Stimulated activated naive B cell treated with anti-CD40 and anti-IgM and Interleukin-4, amounts not matched to agents 10 μg/mL and 1 μg/mL and 100 μg/mL, for 72 hours (primary cell): Measurements from ENCODE around the gene PASK.

Experiments used
- ATAC-seq, 2 donors: fragments of 150-1000 bp; cut with Tn5 transposase; replicated peaks; 2 replicates each; pipeline ENCODE4 v1.10.0; 2021; ENCODE audit warnings: moderate library complexity in 1 of 2
- DNase-seq: peaks from one replicate; pipeline ENCODE4 v3.0.0; 2021
- H3K27ac Mint-ChIP-seq: one replicate; pipeline ENCODE4 v1.8.0; 2022; ENCODE audit warnings: mild to moderate bottlenecking, mixed read lengths
- H3K27me3 Mint-ChIP-seq, 2 donors: one replicate each; pipeline ENCODE4 v1.8.0; 2022; ENCODE audit warnings: mixed read lengths in 2 of 2
- H3K36me3 Mint-ChIP-seq, 2 donors: one replicate each; pipeline ENCODE4 v1.8.0; 2022; ENCODE audit warnings: mixed read lengths in 2 of 2, mild to moderate bottlenecking in 1 of 2
- H3K4me1 Mint-ChIP-seq, 2 donors: one replicate each; pipeline ENCODE4 v1.8.0; 2022; ENCODE audit warnings: mixed read lengths in 2 of 2, mild to moderate bottlenecking in 1 of 2
- H3K4me3 Mint-ChIP-seq, 2 donors: one replicate each; pipeline ENCODE4 v1.8.0; 2022; ENCODE audit warnings: mild to moderate bottlenecking in 2 of 2, mixed read lengths in 2 of 2, moderate library complexity in 1 of 2
- H3K9me3 Mint-ChIP-seq, 2 donors: one replicate each; pipeline ENCODE4 v1.8.0; 2022; ENCODE audit warnings: mixed read lengths in 2 of 2, mild to moderate bottlenecking in 1 of 2

Gene PASK

GRCh38 chr2:241088791-241089732 is 60.2 kb downstream of the PASK start:
- DNase-seq (no peak), ATAC-seq (no peak)
- Mint-ChIP-seq H3K27me3 (no peaks in the 10 kb centered on the region), H3K27ac (peak overlapping the region; percentile 93), H3K4me1 (peaks cover 18 to 24% of the 10 kb centered on the region in 2 donors), H3K9me3 (peaks cover 4% of the 10 kb centered on the region in 2 donors), H3K4me3 (no peak overlapping the region), H3K36me3 (peaks cover 59 to 70% of the 10 kb centered on the region in 2 donors)

GRCh38 chr2:241088376-241088775 is 60.9 kb downstream of the PASK start:
- H3K4me3 Mint-ChIP-seq: peak overlapping the region in 1 of 2 donors; percentile 62
- peak overlapping the region; percentile 93 for H3K27ac Mint-ChIP-seq
- H3K36me3 Mint-ChIP-seq: peaks cover 59 to 70% of the 10 kb centered on the region in 2 donors
- ATAC-seq (peak; percentile 63 to 67), DNase-seq (no peak)
- H3K27me3 Mint-ChIP-seq: no peaks in the 10 kb centered on the region
- H3K4me1 Mint-ChIP-seq: peaks cover 18 to 24% of the 10 kb centered on the region in 2 donors
- H3K9me3 Mint-ChIP-seq: peaks cover 4% of the 10 kb centered on the region in 2 donors

DNA sequence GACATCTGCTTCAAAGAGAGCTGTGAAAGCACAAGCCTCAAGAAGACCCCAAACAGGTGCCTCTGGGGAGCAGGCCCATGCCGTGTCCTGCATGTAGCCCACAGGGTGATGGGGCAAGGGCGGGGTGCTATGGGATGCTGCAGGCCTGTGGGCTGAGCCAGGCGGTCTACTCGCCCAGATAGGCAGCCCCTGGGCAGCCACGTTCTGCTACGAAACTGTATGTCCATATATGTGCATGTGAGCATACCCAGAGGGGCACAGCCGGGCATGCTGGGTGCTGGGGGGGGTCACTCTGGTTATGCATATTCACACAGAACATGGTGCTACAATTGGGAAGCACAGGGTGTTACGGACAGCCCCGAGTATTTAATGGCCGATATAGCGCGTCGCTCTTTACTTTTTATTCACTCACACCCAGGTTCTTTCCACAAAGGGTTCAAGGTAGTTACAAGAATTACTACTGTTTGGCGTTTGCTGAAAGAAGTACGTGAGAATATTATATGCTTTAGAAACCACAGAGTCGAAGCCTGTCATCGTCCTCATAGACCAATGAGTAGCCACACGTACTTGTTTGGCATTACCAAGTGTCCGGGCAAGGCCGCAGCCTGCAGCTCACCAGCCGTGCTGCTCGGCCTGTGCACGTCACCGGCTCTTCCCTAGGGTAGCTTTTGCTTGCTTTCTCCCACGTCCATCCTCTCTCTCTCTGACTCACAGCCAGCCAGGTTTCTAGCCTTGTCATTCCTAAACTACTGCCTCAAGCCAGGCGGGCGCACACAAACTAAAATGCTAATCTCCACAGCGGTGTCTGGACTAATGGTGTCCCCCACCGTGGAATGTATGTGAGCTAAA is 61.6 kb downstream of the PASK start:
- ATAC-seq (peak; percentile 42 to 49), DNase-seq (no peak)
- Mint-ChIP-seq H3K36me3 (peaks cover 61 to 72% of the 10 kb centered on the region in 2 donors), H3K9me3 (peaks cover 4% of the 10 kb centered on the region in 2 donors), H3K4me3 (no peak overlapping the region), H3K4me1 (peaks cover 20 to 24% of the 10 kb centered on the region in 2 donors), H3K27ac (peak overlapping the region; percentile 93), H3K27me3 (no peaks in the 10 kb centered on the region)

DNA sequence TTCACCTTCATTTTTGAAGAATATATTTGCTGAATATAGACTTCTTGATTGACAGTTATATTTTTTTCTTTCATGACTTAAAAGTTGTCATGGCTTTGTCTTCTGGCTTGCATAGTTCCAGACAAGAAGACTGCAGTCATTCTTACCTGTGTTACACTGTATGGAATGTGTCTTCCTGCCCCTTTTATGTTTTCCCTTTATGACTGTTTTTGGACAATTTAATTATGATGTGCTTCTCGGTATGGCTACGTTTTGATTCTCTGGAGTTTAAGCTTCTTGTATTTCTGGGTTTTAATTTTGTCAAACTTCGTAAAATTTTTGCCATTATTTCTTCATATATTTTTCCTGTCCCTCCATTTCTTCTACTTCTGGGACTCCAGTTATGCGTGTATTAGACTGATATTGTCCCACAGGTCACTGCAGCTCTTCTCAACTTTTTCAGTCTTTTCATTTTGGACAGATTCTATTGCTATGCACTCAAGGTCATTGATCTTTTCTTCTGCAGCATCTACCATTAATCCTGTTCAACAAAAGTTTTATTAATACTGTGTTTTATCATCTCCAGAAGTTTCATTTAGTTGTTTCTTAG is 64.3 kb downstream of the PASK start:
- DNase-seq (no peak), ATAC-seq (no peak)
- Mint-ChIP-seq H3K9me3 (peaks cover 4% of the 10 kb centered on the region in 2 donors), H3K27ac (peak overlapping the region; percentile 49), H3K27me3 (no peaks in the 10 kb centered on the region), H3K4me1 (peaks cover 18 to 20% of the 10 kb centered on the region in 2 donors), H3K36me3 (peaks cover 49 to 66% of the 10 kb centered on the region in 2 donors), H3K4me3 (no peak overlapping the region)

GRCh38 chr2:241083091-241083415 is 66.2 kb downstream of the PASK start:
- H3K27me3 Mint-ChIP-seq: no peaks in the 10 kb centered on the region
- H3K9me3 Mint-ChIP-seq: peaks cover 4% of the 10 kb centered on the region in 2 donors
- peaks cover 15 to 17% of the 10 kb centered on the region in 2 donors for H3K4me1 Mint-ChIP-seq
- no peak overlapping the region for H3K27ac Mint-ChIP-seq
- H3K36me3 Mint-ChIP-seq: peaks cover 36 to 54% of the 10 kb centered on the region in 2 donors
- no peak for ATAC-seq
- DNase-seq: no peak
- no peak overlapping the region for H3K4me3 Mint-ChIP-seq

GRCh38 chr2:241082341-241083090 is 66.8 kb downstream of the PASK start:
- H3K9me3 Mint-ChIP-seq: peaks cover 4% of the 10 kb centered on the region in 2 donors
- DNase-seq (no peak), ATAC-seq (no peak)
- peak overlapping the region; percentile 54 for H3K27ac Mint-ChIP-seq
- H3K4me1 Mint-ChIP-seq: peaks cover 13 to 19% of the 10 kb centered on the region in 2 donors
- no peaks in the 10 kb centered on the region for H3K27me3 Mint-ChIP-seq
- peaks cover 32 to 51% of the 10 kb centered on the region in 2 donors for H3K36me3 Mint-ChIP-seq
- H3K4me3 Mint-ChIP-seq: no peak overlapping the region

DNA sequence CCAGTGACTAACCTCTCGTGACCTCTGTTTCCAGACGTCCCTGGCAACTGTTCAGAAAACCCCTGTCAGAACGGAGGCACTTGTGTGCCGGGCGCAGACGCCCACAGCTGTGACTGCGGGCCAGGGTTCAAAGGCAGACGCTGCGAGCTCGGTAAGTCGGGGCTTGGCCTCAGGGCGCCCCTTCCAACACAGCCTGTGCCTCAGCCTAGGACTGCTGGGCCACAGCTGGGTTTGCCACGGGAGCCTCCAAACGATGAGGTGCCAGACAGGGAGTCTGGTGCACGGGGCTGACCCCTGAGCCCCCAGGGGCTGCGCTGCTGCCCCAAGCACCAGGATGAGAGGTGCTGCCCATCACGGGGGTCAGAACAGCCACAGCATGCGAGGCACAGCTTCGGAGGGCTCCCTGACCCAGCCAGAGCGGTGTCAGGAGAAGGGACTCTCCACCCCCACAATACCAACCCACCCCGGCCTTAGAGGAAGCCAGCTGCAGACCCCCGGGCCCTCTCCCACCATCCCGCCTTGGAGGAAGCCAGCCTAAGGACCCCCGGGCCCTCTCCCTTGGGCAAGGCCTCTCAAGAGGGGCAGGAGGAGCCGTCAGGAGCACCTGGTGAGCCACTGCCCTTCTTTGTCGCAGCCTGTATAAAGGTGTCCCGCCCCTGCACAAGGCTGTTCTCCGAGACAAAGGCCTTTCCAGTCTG is 67.5 kb downstream of the PASK start:
- ATAC-seq: no peak
- peaks cover 4% of the 10 kb centered on the region in 2 donors for H3K9me3 Mint-ChIP-seq
- peak overlapping the region; percentile 54 for H3K27ac Mint-ChIP-seq
- no peak overlapping the region for H3K4me3 Mint-ChIP-seq
- no peak for DNase-seq
- no peaks in the 10 kb centered on the region for H3K27me3 Mint-ChIP-seq
- H3K36me3 Mint-ChIP-seq: peaks cover 29 to 50% of the 10 kb centered on the region in 2 donors
- H3K4me1 Mint-ChIP-seq: peaks cover 11 to 23% of the 10 kb centered on the region in 2 donors

DNA sequence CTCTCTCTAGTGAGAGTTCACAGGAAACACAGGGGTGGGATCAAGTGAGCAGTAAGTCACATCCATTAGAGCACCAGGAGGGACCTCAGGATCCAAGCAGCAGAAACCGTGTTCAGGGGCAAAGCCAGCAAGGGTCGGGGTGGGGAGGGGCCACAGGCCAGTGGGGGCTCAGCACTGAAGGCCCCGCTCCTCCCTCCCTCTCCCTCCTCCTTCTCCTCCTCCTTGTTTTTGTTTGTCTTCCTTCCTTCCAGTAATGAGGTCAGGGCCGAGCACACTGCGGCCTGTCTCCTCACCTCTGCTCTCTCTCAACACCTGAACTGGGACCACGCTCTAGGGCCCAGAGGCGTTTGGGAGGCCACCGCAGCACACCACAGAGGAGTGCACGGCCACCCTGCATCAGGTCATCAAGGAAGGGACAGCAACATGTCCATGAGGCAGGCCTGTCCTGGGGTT is 68.1 kb downstream of the PASK start:
- peaks cover 2% of the 10 kb centered on the region in 2 donors for H3K9me3 Mint-ChIP-seq
- no peak overlapping the region for H3K4me3 Mint-ChIP-seq
- DNase-seq: no peak
- H3K27me3 Mint-ChIP-seq: no peaks in the 10 kb centered on the region
- peak overlapping the region; percentile 10 for H3K27ac Mint-ChIP-seq
- peaks cover 10 to 18% of the 10 kb centered on the region in 2 donors for H3K4me1 Mint-ChIP-seq
- ATAC-seq: no peak
- peaks cover 23 to 44% of the 10 kb centered on the region in 2 donors for H3K36me3 Mint-ChIP-seq

GRCh38 chr2:241080405-241081189 is 68.7 kb downstream of the PASK start:
- Mint-ChIP-seq H3K27ac (peak overlapping the region; percentile 83), H3K36me3 (peaks cover 19 to 43% of the 10 kb centered on the region in 2 donors), H3K9me3 (peaks cover 0 to 2% of the 10 kb centered on the region in 2 donors), H3K27me3 (no peaks in the 10 kb centered on the region), H3K4me1 (peaks cover 8 to 14% of the 10 kb centered on the region in 2 donors), H3K4me3 (no peak overlapping the region)
- ATAC-seq: no peak
- DNase-seq: no peak

DNA sequence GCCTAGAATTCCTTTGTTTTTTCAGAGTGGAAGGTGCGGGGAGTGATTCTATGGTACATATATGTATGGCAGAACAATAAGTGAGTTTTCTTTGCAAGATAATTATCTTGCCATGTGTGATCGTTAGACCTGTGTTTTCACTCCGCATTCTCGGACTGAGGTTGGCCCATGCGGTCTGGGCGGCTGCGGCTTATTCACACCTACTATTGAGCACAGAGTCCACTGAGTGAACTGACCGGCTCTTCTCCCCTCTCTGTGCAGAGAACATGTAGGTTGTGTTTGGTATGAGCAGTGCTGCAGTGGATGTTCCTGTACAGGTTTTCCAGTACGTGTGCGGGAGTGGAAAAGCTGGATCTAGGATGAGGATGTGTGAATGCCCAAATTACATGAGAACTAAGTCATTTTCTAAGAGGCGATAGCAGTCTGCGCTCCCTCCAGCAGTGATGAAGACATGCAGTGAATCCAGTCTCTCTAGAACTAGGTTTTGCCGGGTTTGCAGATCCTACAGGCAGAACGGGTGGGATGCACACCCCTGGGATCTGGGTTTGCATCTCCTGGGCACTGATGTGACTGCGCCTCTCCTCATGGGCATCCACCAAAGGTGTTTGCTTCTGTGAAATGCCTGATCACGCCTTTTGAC is 74.3 kb downstream of the PASK start:
- H3K27me3 Mint-ChIP-seq: no peaks in the 10 kb centered on the region
- no peaks in the 10 kb centered on the region for H3K9me3 Mint-ChIP-seq
- DNase-seq (no peak), ATAC-seq (no peak)
- peaks cover 1 to 14% of the 10 kb centered on the region in 2 donors for H3K4me1 Mint-ChIP-seq
- H3K4me3 Mint-ChIP-seq: no peak overlapping the region
- H3K36me3 Mint-ChIP-seq: peaks cover 23 to 30% of the 10 kb centered on the region in 2 donors
- H3K27ac Mint-ChIP-seq: no peak overlapping the region

DNA sequence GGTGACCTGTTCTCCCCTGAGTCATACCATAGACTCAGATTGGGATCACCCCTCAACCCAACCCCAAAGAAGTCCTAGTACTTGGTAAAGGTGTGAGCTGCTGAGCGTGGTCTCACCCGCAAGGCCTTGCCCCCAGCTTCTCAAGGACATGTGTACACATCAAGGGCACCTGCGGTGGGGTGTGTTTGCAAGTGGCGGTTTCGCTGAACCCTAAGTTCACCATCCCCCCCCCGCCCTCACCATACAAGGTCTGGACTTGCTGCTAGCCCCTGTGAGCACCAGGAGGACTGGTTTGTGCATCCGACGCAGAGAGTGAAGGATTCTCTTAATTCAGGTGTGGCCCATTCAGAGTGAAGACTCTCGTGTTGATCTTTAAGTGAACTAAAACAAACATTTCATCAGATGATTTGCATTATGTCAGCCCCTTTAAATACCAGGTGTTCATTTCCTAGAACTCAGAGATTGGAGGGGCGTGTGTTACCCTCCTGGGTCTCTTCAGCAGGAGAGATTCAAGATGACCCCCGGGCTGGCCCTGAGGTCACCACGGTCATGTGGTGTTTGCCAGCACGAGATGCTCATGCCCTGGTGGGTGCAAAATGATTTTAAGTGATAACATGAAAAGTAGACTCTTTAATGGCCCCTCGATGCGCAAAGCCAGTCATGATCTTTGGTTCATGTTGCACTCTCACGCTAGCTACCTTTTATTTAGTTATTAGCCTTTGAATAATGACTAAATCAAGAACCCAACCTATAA is 75.0 kb downstream of the PASK start:
- Mint-ChIP-seq H3K9me3 (no peaks in the 10 kb centered on the region), H3K4me1 (peaks cover 1 to 14% of the 10 kb centered on the region in 2 donors), H3K27me3 (no peaks in the 10 kb centered on the region), H3K27ac (no peak overlapping the region), H3K36me3 (peaks cover 23 to 30% of the 10 kb centered on the region in 2 donors), H3K4me3 (no peak overlapping the region)
- ATAC-seq: no peak
- no peak for DNase-seq
